Cerebellar cortex (tissue), 1 donor: ENCODE data around the gene EXOSC6.
"Not testable (repeated sequence)": the region's sequence is repeated elsewhere in the genome, so short reads cannot be mapped to it uniquely, and the experiment has no call there.

Source experiments
- DNase-seq: peaks from one replicate; pipeline ENCODE4 v3.0.0-alpha.2; 2015; ENCODE audit warnings: low spot score

Gene EXOSC6

GRCh38 chr16:70254180-70254964, 2.6 kb upstream of the EXOSC6 start:
- peak; percentile 15 for DNase-seq

- peak; percentile 50 for DNase-seq
Measured at GRCh38 chr16:70253291-70254106, 1.8 kb upstream of the EXOSC6 start.

GRCh38 chr16:70252355-70252988, 732 bp upstream of the EXOSC6 start:
- DNase-seq = peak; percentile 56

GRCh38 chr16:70250748-70251628, 752 bp downstream of the EXOSC6 start:
- DNase-seq = peak; percentile 15

- DNase-seq = not testable (repeated sequence)
Measured at GRCh38 chr16:70249697-70250096, 2.0 kb downstream of the EXOSC6 start.

- DNase-seq = not testable (repeated sequence)
Measured at GRCh38 chr16:70238773-70239172, 13.0 kb downstream of the EXOSC6 start.

- peak; percentile 56 for DNase-seq
Measured at GRCh38 chr16:70231831-70232230, 19.9 kb downstream of the EXOSC6 start.

- not testable (repeated sequence) for DNase-seq
Measured at GRCh38 chr16:70226024-70226423, 25.7 kb downstream of the EXOSC6 start.

GRCh38 chr16:70225430-70225829, 26.3 kb downstream of the EXOSC6 start:
- DNase-seq = not testable (repeated sequence)

- DNase-seq = not testable (repeated sequence)
Measured at GRCh38 chr16:70224645-70225044, 27.1 kb downstream of the EXOSC6 start.

- DNase-seq = not testable (repeated sequence)
Measured at GRCh38 chr16:70223971-70224513, 27.7 kb downstream of the EXOSC6 start.

GRCh38 chr16:70223216-70223615, 28.5 kb downstream of the EXOSC6 start:
- DNase-seq = not testable (repeated sequence)

GRCh38 chr16:70222574-70222973, 29.2 kb downstream of the EXOSC6 start:
- not testable (repeated sequence) for DNase-seq

GRCh38 chr16:70218586-70218985, 33.2 kb downstream of the EXOSC6 start:
- not testable (repeated sequence) for DNase-seq

- not testable (repeated sequence) for DNase-seq
Measured at GRCh38 chr16:70206382-70206781, 45.4 kb downstream of the EXOSC6 start.

- DNase-seq = not testable (repeated sequence)
Measured at GRCh38 chr16:70204668-70205405, 46.9 kb downstream of the EXOSC6 start.

GRCh38 chr16:70204010-70204409, 47.7 kb downstream of the EXOSC6 start:
- DNase-seq = not testable (repeated sequence)

GRCh38 chr16:70203508-70203907, 48.2 kb downstream of the EXOSC6 start:
- DNase-seq = not testable (repeated sequence)

GRCh38 chr16:70200063-70200462, 51.7 kb downstream of the EXOSC6 start:
- DNase-seq = not testable (repeated sequence)

GRCh38 chr16:70199170-70199569, 52.6 kb downstream of the EXOSC6 start:
- not testable (repeated sequence) for DNase-seq
